ENCODE data around the gene MTA2.

GRCh38 chr11:62648185-62648966 is 46.7 kb upstream of the MTA2 start:
- TF ChIP-seq, protein P1, sequence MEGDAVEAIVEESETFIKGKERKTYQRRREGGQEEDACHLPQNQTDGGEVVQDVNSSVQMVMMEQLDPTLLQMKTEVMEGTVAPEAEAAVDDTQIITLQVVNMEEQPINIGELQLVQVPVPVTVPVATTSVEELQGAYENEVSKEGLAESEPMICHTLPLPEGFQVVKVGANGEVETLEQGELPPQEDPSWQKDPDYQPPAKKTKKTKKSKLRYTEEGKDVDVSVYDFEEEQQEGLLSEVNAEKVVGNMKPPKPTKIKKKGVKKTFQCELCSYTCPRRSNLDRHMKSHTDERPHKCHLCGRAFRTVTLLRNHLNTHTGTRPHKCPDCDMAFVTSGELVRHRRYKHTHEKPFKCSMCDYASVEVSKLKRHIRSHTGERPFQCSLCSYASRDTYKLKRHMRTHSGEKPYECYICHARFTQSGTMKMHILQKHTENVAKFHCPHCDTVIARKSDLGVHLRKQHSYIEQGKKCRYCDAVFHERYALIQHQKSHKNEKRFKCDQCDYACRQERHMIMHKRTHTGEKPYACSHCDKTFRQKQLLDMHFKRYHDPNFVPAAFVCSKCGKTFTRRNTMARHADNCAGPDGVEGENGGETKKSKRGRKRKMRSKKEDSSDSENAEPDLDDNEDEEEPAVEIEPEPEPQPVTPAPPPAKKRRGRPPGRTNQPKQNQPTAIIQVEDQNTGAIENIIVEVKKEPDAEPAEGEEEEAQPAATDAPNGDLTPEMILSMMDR (IDR thresholded peaks at IDR 0.05) = no peak
- no peak for TF ChIP-seq POLR2AphosphoS5 (IDR thresholded peaks at IDR 0.05)
- no peak for TF ChIP-seq POLR2A (IDR thresholded peaks at IDR 0.05)
